ENCODE data around the gene MRPL57. TPM values are rescaled to one million over a fixed set of nuclear protein-coding genes. Genes with fewer than 3 reads are reported as not detected.
"Not testable (repeated sequence)": the region's sequence is repeated elsewhere in the genome, so short reads cannot be mapped to it uniquely, and the experiment has no call there.

The MRPL57 gene
- total RNA-seq, 1 donor from 2014 or later, result 16.1 TPM

DNA sequence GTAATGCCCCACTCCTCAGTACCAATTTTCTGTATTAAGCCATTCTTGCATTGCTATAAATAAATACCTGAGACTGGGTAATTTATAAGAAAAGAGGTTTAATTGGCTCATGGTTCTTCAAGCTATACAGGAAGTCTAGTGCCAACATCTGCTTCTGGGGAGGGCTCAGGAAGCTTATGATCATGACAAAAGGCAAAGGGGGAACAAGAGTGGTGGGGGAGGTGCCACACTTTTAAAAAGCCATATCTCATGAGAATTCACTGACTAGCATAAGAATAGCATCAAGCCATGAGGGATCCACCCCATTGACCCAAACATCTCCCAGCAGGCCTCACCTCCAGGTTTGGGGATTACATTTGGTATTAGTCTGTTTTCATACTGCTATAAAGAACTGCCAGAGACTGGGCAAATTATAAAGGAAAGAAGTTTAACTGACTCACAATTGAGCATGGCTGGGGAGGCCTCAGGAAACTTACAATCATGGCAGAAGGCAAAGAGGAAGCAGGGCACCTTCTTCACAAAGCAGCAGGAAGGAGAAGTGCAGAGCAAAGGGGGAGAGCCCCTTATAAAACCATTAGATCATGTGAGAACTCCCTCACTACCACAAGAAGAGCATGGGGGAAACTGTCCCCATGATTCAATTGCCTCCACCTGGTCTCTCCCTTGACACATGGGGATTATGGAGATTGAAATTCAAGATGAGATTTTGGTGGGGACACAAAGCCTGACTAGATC lies 25.2 kb downstream of the MRPL57 start:
- H3K27me3 Mint-ChIP-seq (ENCODE audit: unreplicated experiment), result peaks cover 15% of the 10 kb centered on the region
- H3K4me3 Mint-ChIP-seq (ENCODE audit: unreplicated experiment); H3K4me1 Mint-ChIP-seq (ENCODE audit: unreplicated experiment); H3K27ac Mint-ChIP-seq (ENCODE audit: unreplicated experiment); H3K36me3 Mint-ChIP-seq (ENCODE audit: unreplicated experiment); H3K9me3 Mint-ChIP-seq (ENCODE audit: unreplicated experiment): not testable (repeated sequence)
- peak; percentile 54 for DNase-seq (ENCODE audit: extremely low spot score, unreplicated experiment)

- peaks cover 8% of the 10 kb centered on the region for H3K27me3 Mint-ChIP-seq (ENCODE audit: unreplicated experiment)
- peak; percentile 75 for DNase-seq (ENCODE audit: extremely low spot score, unreplicated experiment)
- TF ChIP-seq CTCF (IDR thresholded peaks at IDR 0.05), result no peak
- peaks cover 5% of the 10 kb centered on the region for H3K9me3 Mint-ChIP-seq (ENCODE audit: unreplicated experiment)
- no peak overlapping the region for H3K27ac Mint-ChIP-seq (ENCODE audit: unreplicated experiment)
- H3K36me3 Mint-ChIP-seq (ENCODE audit: unreplicated experiment), result no peaks in the 10 kb centered on the region
- H3K4me3 Mint-ChIP-seq (ENCODE audit: unreplicated experiment), result no peak overlapping the region
- H3K4me1 Mint-ChIP-seq (ENCODE audit: unreplicated experiment), result no peaks in the 10 kb centered on the region
These were observed 26.5 kb downstream of the MRPL57 start for GRCh38 chr13:21202767-21203531.

GRCh38 chr13:21208652-21209154 lies 32.2 kb downstream of the MRPL57 start:
- Mint-ChIP-seq H3K27ac (ENCODE audit: unreplicated experiment) (no peak overlapping the region), H3K9me3 (ENCODE audit: unreplicated experiment) (no peaks in the 10 kb centered on the region), H3K36me3 (ENCODE audit: unreplicated experiment) (no peaks in the 10 kb centered on the region), H3K4me1 (ENCODE audit: unreplicated experiment) (no peaks in the 10 kb centered on the region), H3K4me3 (ENCODE audit: unreplicated experiment) (no peak overlapping the region), H3K27me3 (ENCODE audit: unreplicated experiment) (peaks cover 29% of the 10 kb centered on the region)
- peak; percentile 53 for DNase-seq (ENCODE audit: extremely low spot score, unreplicated experiment)
- TF ChIP-seq CTCF (IDR thresholded peaks at IDR 0.05), result no peak

DNA sequence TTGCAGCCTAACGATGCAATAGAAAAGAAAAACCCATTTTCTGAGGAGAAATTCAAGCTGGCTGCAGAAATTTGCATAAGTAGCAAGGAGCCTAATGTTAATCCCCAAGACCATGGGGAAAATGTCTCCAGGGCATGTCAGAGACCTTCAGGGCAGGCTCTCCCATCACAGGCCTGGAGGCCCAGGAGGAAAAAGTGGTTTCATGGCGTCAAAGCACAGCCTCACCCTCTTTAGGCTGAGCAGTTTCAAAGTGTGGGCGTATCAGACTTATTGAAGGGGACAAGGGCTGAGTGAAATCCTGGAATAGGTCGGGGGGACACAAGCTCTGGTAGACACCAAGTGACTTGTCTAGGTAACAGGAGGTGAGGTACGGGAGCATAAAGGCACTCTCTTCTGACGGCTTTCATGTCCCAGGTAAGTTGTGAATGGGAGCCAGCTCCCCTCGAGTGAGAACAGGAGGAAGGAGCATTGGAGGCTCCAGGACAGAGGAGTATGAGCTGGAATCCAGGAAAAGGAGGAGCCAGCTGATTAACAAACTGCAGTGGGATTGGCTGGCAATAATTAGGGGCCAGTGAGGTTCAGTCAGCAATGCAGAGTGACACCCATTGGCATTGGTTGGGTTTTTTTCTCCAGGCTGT lies 35.8 kb downstream of the MRPL57 start:
- Mint-ChIP-seq H3K9me3 (ENCODE audit: unreplicated experiment) (no peaks in the 10 kb centered on the region), H3K27me3 (ENCODE audit: unreplicated experiment) (peaks cover 49% of the 10 kb centered on the region), H3K27ac (ENCODE audit: unreplicated experiment) (no peak overlapping the region), H3K4me1 (ENCODE audit: unreplicated experiment) (no peaks in the 10 kb centered on the region), H3K36me3 (ENCODE audit: unreplicated experiment) (no peaks in the 10 kb centered on the region), H3K4me3 (ENCODE audit: unreplicated experiment) (no peak overlapping the region)
- no peak for TF ChIP-seq CTCF (IDR thresholded peaks at IDR 0.05)
- peak; percentile 56 for DNase-seq (ENCODE audit: extremely low spot score, unreplicated experiment)

DNA sequence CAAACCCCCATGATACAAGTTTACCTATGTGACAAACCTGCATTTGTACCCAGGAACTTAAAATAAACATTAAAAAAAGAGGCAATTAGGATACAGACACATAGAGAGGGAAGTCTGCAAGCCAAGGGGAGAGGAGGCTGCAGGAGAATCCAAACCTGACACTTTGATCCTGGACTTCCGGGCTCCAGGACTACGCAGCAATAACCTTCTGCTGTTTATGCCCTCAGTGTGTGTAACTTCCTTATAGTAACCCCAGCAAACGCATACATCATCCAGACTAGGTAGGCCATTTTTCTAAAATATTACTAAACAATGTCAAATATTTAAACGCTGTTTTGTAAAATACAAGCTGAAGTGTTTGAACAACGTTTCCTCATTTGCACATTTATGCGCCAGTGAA lies 39.0 kb downstream of the MRPL57 start:
- H3K27me3 Mint-ChIP-seq (ENCODE audit: unreplicated experiment), result peaks cover 47% of the 10 kb centered on the region
- H3K9me3 Mint-ChIP-seq (ENCODE audit: unreplicated experiment); H3K4me3 Mint-ChIP-seq (ENCODE audit: unreplicated experiment); H3K4me1 Mint-ChIP-seq (ENCODE audit: unreplicated experiment); H3K36me3 Mint-ChIP-seq (ENCODE audit: unreplicated experiment); H3K27ac Mint-ChIP-seq (ENCODE audit: unreplicated experiment): not testable (repeated sequence)
- peak; percentile 8 for DNase-seq (ENCODE audit: extremely low spot score, unreplicated experiment)

Measured in osteocyte (in vitro differentiated cells).